ENCODE results near the gene SLC33A1. TPM values are rescaled to one million over a fixed set of nuclear protein-coding genes. Genes with fewer than 3 reads are reported as not detected.
A peak's percentile ranks its signal among the peaks of the same experiment; 100 is the strongest.

The SLC33A1 gene
- total and polyA plus RNA-seq, 2 of the 13 experiments (the other 11 are each of a cell fraction or from before 2014, with no cell fraction given) = 20.0 to 32.1 TPM

- peak overlapping the region; percentile 71 for H3K4me2 ChIP-seq (ENCODE audit: low read depth, low read length)
- intact Hi-C loops (cut with micrococcal nuclease; ENCODE audit: unreplicated experiment) (loop anchor here (5.0 to 10.0 kb wide), 2 partner anchors 105 to 468 kb away; partner anchors contain the start of gene PLCH1), in situ Hi-C loops (cut with HindIII; ENCODE audit: extremely low pct_ligation_motif_present, low pct_unique_long_range_greater_than_20kb) (no loop called here)
- H2AFZ ChIP-seq (ENCODE audit: low read length) = no peak overlapping the region
- DNase-seq (ENCODE audit: low spot score) (no peak), FAIRE-seq (no peak), ATAC-seq (no peak)
- BruUV-seq (replicated peaks) = no TSS peak
- H3K4me1 ChIP-seq (ENCODE audit: insufficient read depth, low read length) = peaks cover 43% of the 10 kb centered on the region
- CTCF ChIA-PET (ENCODE audit: low intra/inter-chr PET ratio, low total read pairs) = no interaction called here
- peak overlapping the region; percentile 78 to 98 (median 89) for H3K4me3 ChIP-seq (replicated peaks in 1 of 3; ENCODE audit: insufficient read depth in 1 of 3, low read depth in 2 of 3, low read length in 3 of 3)
- no peak for TF ChIP-seq ZNF503 (CRISPR knock-in tag; IDR thresholded peaks at IDR 0.05)
- no peak for TF ChIP-seq SOX5 (CRISPR knock-in tag; IDR thresholded peaks at IDR 0.05; ENCODE audit: borderline replicate concordance)
- no peak for TF ChIP-seq ZBTB49 (CRISPR knock-in tag; IDR thresholded peaks at IDR 0.05; ENCODE audit: borderline replicate concordance)
- 0 out of 2 replicates have a peak, but pooled peaks have one; percentile 29 for TF ChIP-seq KAT7 (CRISPR knock-in tag; IDR thresholded peaks at IDR 0.05; ENCODE audit: borderline replicate concordance)
- no peak for TF ChIP-seq SPEN (CRISPR knock-in tag; IDR thresholded peaks at IDR 0.05; ENCODE audit: low read depth)
- H3K27me3 ChIP-seq (ENCODE audit: control insufficient read depth in 1 of 2, insufficient read depth in 2 of 2, low read length in 2 of 2) = no peaks in the 10 kb centered on the region; a peak in 1 of 5 replicates
- peaks cover 44% of the 10 kb centered on the region for H3K79me2 ChIP-seq (ENCODE audit: insufficient read depth, low read length)
- WGBS (ENCODE audit: low lambda C conversion rate) = 0% methylated on average over 2 of the region's 2 CpGs
- H3K36me3 ChIP-seq (replicated peaks in 1 of 2; ENCODE audit: control insufficient read depth in 1 of 2, insufficient read depth in 2 of 2, low read length in 2 of 2) = no peaks in the 10 kb centered on the region; a peak in 1 of 5 replicates
- H3K9me3 ChIP-seq (ENCODE audit: low read length) = no peaks in the 10 kb centered on the region
- peaks cover 6% of the 10 kb centered on the region; the same call in 1 of the 2 replicates for H4K20me1 ChIP-seq (ENCODE audit: insufficient read depth, low read length)
- POLR2A ChIA-PET = interaction anchor here (2.2 to 2.9 kb wide), 2 partner anchors 17 to 46 kb away, joined by 16 to 23 read pairs; partner anchors contain the start of genes C3orf33 and GMPS
- peak overlapping the region; percentile 84 for H3K27ac ChIP-seq (ENCODE audit: extremely low read length, insufficient read depth, low read length)
- H3K9ac ChIP-seq (ENCODE audit: insufficient read depth, low read depth, low read length) = peak overlapping the region; percentile 87
These were observed 1.9 kb downstream of the SLC33A1 start for GRCh38 chr3:155852341-155852740.
